A673 (cell line): Measurements from ENCODE around the gene WDR20. TPM values are rescaled to one million over a fixed set of nuclear protein-coding genes. Genes with fewer than 3 reads are reported as not detected.

Experiments
- BruUV-seq: library from RNA; stranded (reverse); fragments of 400-500 nt; replicated peaks from 2 replicates; lab custom pipeline; 2021; lab: Mats Ljungman, UMichigan
- CTCF ChIA-PET: fragments of 300-600 bp; sonication (Branson Sonifier 250); formaldehyde crosslinking; loops from one replicate; lab custom pipeline; 2022; ENCODE audit warnings: antibody characterized with exemption; lab: Charles Lee
- POLR2A ChIA-PET: fragments of 300-600 bp; sonication (Branson Sonifier 250); formaldehyde crosslinking; loops from one replicate; lab custom pipeline; 2022; ENCODE audit warnings: antibody characterized with exemption; ENCODE audit not compliant: low non-redundant PET; lab: Charles Lee
- DNase-seq: peaks from one replicate; pipeline ENCODE4 v3.0.0-alpha.2; 2015; ENCODE audit warnings: low spot score
- H3K27ac ChIP-seq: fragments of 200-600 bp; sonication (generic); 2 replicates; pipeline ENCODE4 v1.5.1; 2016; ENCODE audit warnings: mixed run types, low read depth, mild to moderate bottlenecking, mixed read lengths, antibody characterized with exemption, low read length; ENCODE audit not compliant: poor library complexity, severe bottlenecking
- H3K27me3 ChIP-seq: fragments of 200-600 bp; sonication (generic); replicated peaks from 2 replicates; pipeline ENCODE4 v1.6.1; 2017; ENCODE audit warnings: mixed run types, low read depth, mild to moderate bottlenecking, mixed read lengths, antibody characterized with exemption, low read length; ENCODE audit not compliant: insufficient read depth, poor library complexity
- H3K36me3 ChIP-seq: fragments of 200-600 bp; sonication (generic); 2 replicates; pipeline ENCODE4 v1.6.1; 2016; ENCODE audit warnings: mixed run types, mild to moderate bottlenecking, mixed read lengths, antibody characterized with exemption, low read length; ENCODE audit not compliant: insufficient read depth, poor library complexity, severe bottlenecking
- H3K4me1 ChIP-seq: fragments of 200-600 bp; sonication (generic); 2 replicates; pipeline ENCODE4 v1.6.1; 2017; ENCODE audit warnings: mixed run types, mild to moderate bottlenecking, mixed read lengths, antibody characterized with exemption, low read length; ENCODE audit not compliant: insufficient read depth, poor library complexity, severe bottlenecking
- H3K4me3 ChIP-seq: fragments of 200-600 bp; sonication (generic); 2 replicates; pipeline ENCODE4 v1.5.1; 2016; ENCODE audit warnings: low read depth, mixed run types, mild to moderate bottlenecking, mixed read lengths, low read length; ENCODE audit not compliant: poor library complexity, severe bottlenecking
- H3K9me3 ChIP-seq: fragments of 200-600 bp; sonication (generic); 2 replicates; pipeline ENCODE4 v1.6.1; 2016; ENCODE audit warnings: mixed run types, low read depth, mild to moderate bottlenecking, mixed read lengths, antibody characterized with exemption, low read length; ENCODE audit not compliant: poor library complexity, severe bottlenecking
- CTCF ChIP-seq: fragments of 300-800, 200-600 bp; sonication (generic); conservative IDR thresholded peaks from 2 replicates; pipeline ENCODE4 v1.5.1; 2017; ENCODE audit warnings: low read depth, mild to moderate bottlenecking, antibody characterized with exemption, low read length, moderate library complexity, mixed read lengths
- EZH2 ChIP-seq: fragments of 200-600 bp; sonication (generic); IDR thresholded peaks from 2 replicates; pipeline ENCODE4 v1.6.1; 2017; ENCODE audit warnings: borderline replicate concordance, low read depth, mild to moderate bottlenecking, mixed read lengths, antibody characterized with exemption, low read length; ENCODE audit not compliant: poor library complexity, severe bottlenecking
- intact Hi-C: fragments of 100-400 bp; cut with micrococcal nuclease; formaldehyde crosslinking; loops from one replicate; pipeline ENCODE4 v1.10.0; 2022; ENCODE audit not compliant: unreplicated experiment
- total RNA-seq: library from RNA; stranded (reverse); gene quantifications from 2 replicates; pipeline ENCODE4 v1.2.3, GENCODE V29; 2021

Gene WDR20
- total RNA-seq, 1 experiment from 2014 or later, result 28.3 TPM

- ChIA-PET CTCF (no interaction called here), POLR2A (no interaction called here)
- H3K4me1 ChIP-seq, result no peaks in the 10 kb centered on the region
- no peak for DNase-seq
- no TSS peak for BruUV-seq
- no peaks in the 10 kb centered on the region for H3K27me3 ChIP-seq
- intact Hi-C loops, result no loop called here
- H3K36me3 ChIP-seq, result no peaks in the 10 kb centered on the region
- H3K9me3 ChIP-seq, result no peaks in the 10 kb centered on the region
- TF ChIP-seq EZH2, result no peak
- no peak for TF ChIP-seq CTCF
- H3K27ac ChIP-seq, result no peak overlapping the region
- H3K4me3 ChIP-seq, result no peak overlapping the region
Observed at GRCh38 chr14:102249981-102250380, 110.3 kb downstream of the WDR20 start.

- intact Hi-C loops, result no loop called here
- Histone ChIP-seq H3K4me1 (no peaks in the 10 kb centered on the region), H3K27ac (no peak overlapping the region), H3K36me3 (no peaks in the 10 kb centered on the region), H3K9me3 (no peaks in the 10 kb centered on the region), H3K4me3 (no peak overlapping the region), H3K27me3 (no peaks in the 10 kb centered on the region)
- DNase-seq, result no peak
- ChIA-PET POLR2A (no interaction called here), CTCF (no interaction called here)
- TF ChIP-seq CTCF, result no peak
- no peak for TF ChIP-seq EZH2
- no TSS peak for BruUV-seq
Observed at GRCh38 chr14:102250636-102251035, 110.9 kb downstream of the WDR20 start.

- no peak for TF ChIP-seq EZH2
- TF ChIP-seq CTCF, result no peak
- Histone ChIP-seq H3K27ac (no peak overlapping the region), H3K4me1 (no peaks in the 10 kb centered on the region), H3K9me3 (no peaks in the 10 kb centered on the region), H3K4me3 (no peak overlapping the region), H3K27me3 (no peaks in the 10 kb centered on the region), H3K36me3 (no peaks in the 10 kb centered on the region)
- intact Hi-C loops, result no loop called here
- ChIA-PET CTCF (no interaction called here), POLR2A (no interaction called here)
- BruUV-seq, result no TSS peak
- DNase-seq, result no peak
Observed at GRCh38 chr14:102251161-102251560, 111.5 kb downstream of the WDR20 start.
